Bronchial epithelial cell (primary cell): Measurements from ENCODE around the gene PRDM1. TPM values are rescaled to one million over a fixed set of nuclear protein-coding genes. Genes with fewer than 3 reads are reported as not detected.
A peak's percentile ranks its signal among the peaks of the same experiment; 100 is the strongest.

ENCODE experiments used
- DNase-seq: peaks from one replicate; pipeline ENCODE4 v3.0.0-alpha.2; 2010; ENCODE audit warnings: low read depth
- FAIRE-seq: peaks from 2 replicates; lab custom pipeline; 2011; peaks lifted over from hg19 to GRCh38; lab: Jason Lieb, UNC
- H3K27me3 ChIP-seq: 2 replicates; pipeline ENCODE4 v1.5.1; 2011; ENCODE audit warnings: low read length; ENCODE audit not compliant: control insufficient read depth, insufficient read depth
- H3K36me3 ChIP-seq: 2 replicates; pipeline ENCODE4 v1.5.1; 2011; ENCODE audit warnings: low read length; ENCODE audit not compliant: control insufficient read depth, insufficient read depth
- H3K4me3 ChIP-seq: 2 replicates; pipeline ENCODE4 v1.5.1; 2011; ENCODE audit warnings: mild to moderate bottlenecking, low read depth, low read length, control low read depth
- total RNA-seq: library from RNA; depleted of rRNA; stranded (reverse); fragments of >200 nt; gene quantifications from 2 replicates; pipeline ENCODE4 v1.2.1, GENCODE V29; 2014
- TF ChIP-seq, protein P1 (sequence below): IDR thresholded peaks from 2 replicates; pipeline ENCODE4 v1.5.1; 2011; ENCODE audit warnings: mild to moderate bottlenecking, moderate library complexity, low read length, control low read depth, inconsistent platforms; ENCODE audit not compliant: insufficient read depth, severe bottlenecking

The PRDM1 gene
- total RNA-seq, 1 donor from 2014 or later: 5.3 TPM

DNA sequence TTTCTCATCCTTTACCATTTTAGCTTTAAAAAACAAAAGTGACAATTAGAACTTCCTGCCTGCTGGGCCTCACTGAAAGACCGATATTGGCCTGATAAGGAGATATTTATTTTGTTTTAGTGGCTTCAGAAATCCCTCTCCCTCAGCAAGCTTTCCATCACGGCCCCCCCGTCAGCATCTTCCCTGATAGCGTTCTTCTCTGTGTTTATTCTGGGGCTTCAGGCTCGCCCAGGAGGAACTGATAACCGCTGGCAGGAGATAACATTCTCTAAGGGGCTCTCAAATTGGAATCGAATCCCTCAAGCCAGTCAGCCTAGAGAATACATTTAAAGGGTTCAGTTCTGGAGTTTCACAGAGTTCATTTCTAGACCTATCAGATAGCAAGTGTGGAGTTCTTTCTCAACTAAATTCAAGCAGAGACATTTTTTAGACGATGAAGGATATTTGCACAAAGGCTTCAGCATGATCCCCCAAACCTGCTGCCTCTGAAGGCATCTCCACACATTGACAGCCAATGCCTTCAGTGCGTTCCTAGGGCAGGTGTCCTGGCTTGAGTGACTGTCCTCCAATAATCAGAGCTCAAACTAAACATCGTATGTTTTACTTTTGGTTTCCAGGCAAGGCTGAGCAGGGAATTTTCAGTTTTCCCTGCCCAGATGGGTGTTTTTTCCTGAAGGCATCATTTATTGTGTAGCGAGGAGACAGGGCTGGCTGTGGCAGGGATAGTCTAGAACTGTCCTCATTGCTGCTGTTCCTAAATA is 17.0 kb downstream of the PRDM1 start:
- H3K4me3 ChIP-seq: peak overlapping the region; percentile 13
- peaks cover 17% of the 10 kb centered on the region for H3K36me3 ChIP-seq
- DNase-seq (no peak), FAIRE-seq (no peak)
- no peaks in the 10 kb centered on the region for H3K27me3 ChIP-seq
- TF ChIP-seq, protein P1, sequence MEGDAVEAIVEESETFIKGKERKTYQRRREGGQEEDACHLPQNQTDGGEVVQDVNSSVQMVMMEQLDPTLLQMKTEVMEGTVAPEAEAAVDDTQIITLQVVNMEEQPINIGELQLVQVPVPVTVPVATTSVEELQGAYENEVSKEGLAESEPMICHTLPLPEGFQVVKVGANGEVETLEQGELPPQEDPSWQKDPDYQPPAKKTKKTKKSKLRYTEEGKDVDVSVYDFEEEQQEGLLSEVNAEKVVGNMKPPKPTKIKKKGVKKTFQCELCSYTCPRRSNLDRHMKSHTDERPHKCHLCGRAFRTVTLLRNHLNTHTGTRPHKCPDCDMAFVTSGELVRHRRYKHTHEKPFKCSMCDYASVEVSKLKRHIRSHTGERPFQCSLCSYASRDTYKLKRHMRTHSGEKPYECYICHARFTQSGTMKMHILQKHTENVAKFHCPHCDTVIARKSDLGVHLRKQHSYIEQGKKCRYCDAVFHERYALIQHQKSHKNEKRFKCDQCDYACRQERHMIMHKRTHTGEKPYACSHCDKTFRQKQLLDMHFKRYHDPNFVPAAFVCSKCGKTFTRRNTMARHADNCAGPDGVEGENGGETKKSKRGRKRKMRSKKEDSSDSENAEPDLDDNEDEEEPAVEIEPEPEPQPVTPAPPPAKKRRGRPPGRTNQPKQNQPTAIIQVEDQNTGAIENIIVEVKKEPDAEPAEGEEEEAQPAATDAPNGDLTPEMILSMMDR: no peak

DNA sequence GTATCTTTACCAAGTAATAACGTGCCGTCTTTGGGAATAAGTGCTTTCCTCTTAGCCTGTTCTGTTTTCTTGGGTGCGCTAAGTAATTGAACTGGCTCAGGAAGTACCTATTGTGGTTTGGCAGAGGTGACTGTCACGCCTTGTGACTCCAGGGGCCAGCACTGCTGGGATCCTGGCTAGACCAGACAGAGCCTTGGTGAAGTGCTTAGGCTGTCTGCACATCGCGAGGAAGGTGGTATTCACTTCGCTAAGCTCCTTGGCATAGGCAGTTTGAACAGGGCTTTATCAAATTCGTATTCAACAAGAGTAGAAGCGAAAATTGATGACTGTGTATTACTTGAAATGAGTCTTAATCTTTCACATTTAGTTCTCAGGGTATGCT is 17.6 kb downstream of the PRDM1 start:
- H3K27me3 ChIP-seq: no peaks in the 10 kb centered on the region
- peaks cover 17% of the 10 kb centered on the region for H3K36me3 ChIP-seq
- DNase-seq (peak; percentile 42), FAIRE-seq (no peak)
- H3K4me3 ChIP-seq: peak overlapping the region; percentile 13
- TF ChIP-seq, protein P1: no peak

DNA sequence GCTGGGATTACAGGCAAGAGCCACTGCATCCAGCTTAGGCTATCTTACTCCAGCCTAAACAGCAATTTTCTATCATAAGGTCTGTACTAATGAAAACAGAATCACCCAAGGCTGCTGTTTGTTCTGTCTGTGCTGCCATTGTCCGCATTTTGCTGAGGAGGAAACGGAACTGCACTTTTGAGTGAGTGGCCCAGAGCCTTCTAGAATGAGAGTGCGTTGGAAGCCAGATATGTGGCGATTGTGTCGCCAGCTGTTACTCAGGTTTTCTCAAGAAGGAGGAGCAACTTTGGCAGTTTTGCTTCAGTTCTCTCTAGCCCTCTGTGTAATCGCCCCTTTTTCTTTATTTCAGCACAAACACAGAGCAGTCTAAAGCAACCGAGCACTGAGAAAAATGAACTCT is 18.3 kb downstream of the PRDM1 start:
- TF ChIP-seq, protein P1: no peak
- DNase-seq (no peak), FAIRE-seq (no peak)
- H3K4me3 ChIP-seq: no peak overlapping the region
- H3K27me3 ChIP-seq: no peaks in the 10 kb centered on the region
- H3K36me3 ChIP-seq: peaks cover 17% of the 10 kb centered on the region

DNA sequence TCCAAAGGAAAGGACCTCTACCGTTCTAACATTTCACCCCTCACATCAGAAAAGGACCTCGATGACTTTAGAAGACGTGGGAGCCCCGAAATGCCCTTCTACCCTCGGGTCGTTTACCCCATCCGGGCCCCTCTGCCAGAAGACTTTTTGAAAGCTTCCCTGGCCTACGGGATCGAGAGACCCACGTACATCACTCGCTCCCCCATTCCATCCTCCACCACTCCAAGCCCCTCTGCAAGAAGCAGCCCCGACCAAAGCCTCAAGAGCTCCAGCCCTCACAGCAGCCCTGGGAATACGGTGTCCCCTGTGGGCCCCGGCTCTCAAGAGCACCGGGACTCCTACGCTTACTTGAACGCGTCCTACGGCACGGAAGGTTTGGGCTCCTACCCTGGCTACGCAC is 18.8 kb downstream of the PRDM1 start:
- FAIRE-seq (no peak), DNase-seq (no peak)
- H3K4me3 ChIP-seq: no peak overlapping the region
- H3K36me3 ChIP-seq: peaks cover 17% of the 10 kb centered on the region
- TF ChIP-seq, protein P1: no peak
- no peaks in the 10 kb centered on the region for H3K27me3 ChIP-seq

DNA sequence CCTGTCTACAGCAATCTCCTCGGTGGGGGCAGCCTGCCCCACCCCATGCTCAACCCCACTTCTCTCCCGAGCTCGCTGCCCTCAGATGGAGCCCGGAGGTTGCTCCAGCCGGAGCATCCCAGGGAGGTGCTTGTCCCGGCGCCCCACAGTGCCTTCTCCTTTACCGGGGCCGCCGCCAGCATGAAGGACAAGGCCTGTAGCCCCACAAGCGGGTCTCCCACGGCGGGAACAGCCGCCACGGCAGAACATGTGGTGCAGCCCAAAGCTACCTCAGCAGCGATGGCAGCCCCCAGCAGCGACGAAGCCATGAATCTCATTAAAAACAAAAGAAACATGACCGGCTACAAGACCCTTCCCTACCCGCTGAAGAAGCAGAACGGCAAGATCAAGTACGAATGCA is 19.4 kb downstream of the PRDM1 start:
- Histone ChIP-seq H3K27me3 (no peaks in the 10 kb centered on the region), H3K36me3 (peaks cover 17% of the 10 kb centered on the region), H3K4me3 (no peak overlapping the region)
- FAIRE-seq (no peak), DNase-seq (no peak)
- TF ChIP-seq, protein P1: no peak
